ENCODE measurements around the gene MVB12A. TPM values are rescaled to one million over a fixed set of nuclear protein-coding genes. Genes with fewer than 3 reads are reported as not detected.

Gene MVB12A
- total RNA-seq, 5 donors from 2014 or later (not counting 1 experiment from before 2014, with no cell fraction given) = 21.0 to 41.4 (median 35.3) TPM

GRCh38 chr19:17447704-17448130 is 27.9 kb downstream of the MVB12A start:
- Histone ChIP-seq H3K27ac (ENCODE audit: low read length) (no peak overlapping the region), H3K4me1 (ENCODE audit: control insufficient read depth in 1 of 2, extremely low read depth in 1 of 2, insufficient read depth in 2 of 2, low read length in 2 of 2) (peaks cover 0 to 14% of the 10 kb centered on the region in 2 experiments), H3K9me3 (no peaks in the 10 kb centered on the region), H3K36me3 (ENCODE audit: control insufficient read depth in 2 of 2, extremely low read depth in 1 of 2, insufficient read depth in 1 of 2, low read length in 1 of 2) (no peaks in the 10 kb centered on the region), H3K4me3 (ENCODE audit: control insufficient read depth in 1 of 2, extremely low read depth in 1 of 2, low read length in 1 of 2) (no peak overlapping the region), H3K27me3 (replicated peaks in 1 of 2; ENCODE audit: control insufficient read depth in 2 of 2, extremely low read depth in 1 of 2, insufficient read depth in 2 of 2, low read length in 1 of 2) (peaks cover 4 to 34% of the 10 kb centered on the region in 2 experiments)
- H3K9me3 Mint-ChIP-seq = no peaks in the 10 kb centered on the region
- 38% methylated on average over 5 of the region's 5 CpGs for WGBS (ENCODE audit: insufficient coverage)
- no peaks in the 10 kb centered on the region for H3K36me3 Mint-ChIP-seq
- POLR2A ChIA-PET = interaction anchor here in 1 of 2 donors (0.6 kb wide), 1 partner anchor 10 kb away, joined by 7 read pairs; no protein-coding TSS in a partner anchor
- H3K4me3 Mint-ChIP-seq = peak overlapping the region; percentile 25 to 62 (median 42)
- H3K27ac Mint-ChIP-seq = no peak overlapping the region
- CTCF ChIA-PET = no interaction called here
- H3K4me1 Mint-ChIP-seq = peaks cover 10 to 22% (median 13%) of the 10 kb centered on the region in 3 donors
- ATAC-seq (replicated peaks in 1 of 4) (no peak), DNase-seq (no peak)
- peaks cover 4 to 14% of the 10 kb centered on the region in 2 donors for H3K27me3 Mint-ChIP-seq

- peak within 1 kb of the TSS; percentile 15 to 27 for H3K4me3 ChIP-seq (ENCODE audit: control insufficient read depth in 1 of 2, extremely low read depth in 1 of 2, low read length in 1 of 2)
These were observed 28.5 kb downstream of the MVB12A start, which contains the start of gene TMEM221 for GRCh38 chr19:17448131-17448967. Gene TMEM221, minus strand, starts transcription at chr19:17448668. Its CDS starts 206 bp downstream, at chr19:17448462.

GRCh38 chr19:17450264-17451075 is 30.6 kb downstream of the MVB12A start:
- WGBS (ENCODE audit: insufficient coverage) = 38% methylated on average over 5 of the region's 8 CpGs
- Mint-ChIP-seq H3K9me3 (no peaks in the 10 kb centered on the region), H3K4me3 (peak overlapping the region in 1 of 3 donors; percentile 49), H3K27me3 (peaks cover 15 to 28% of the 10 kb centered on the region in 2 donors), H3K36me3 (no peaks in the 10 kb centered on the region), H3K27ac (peak overlapping the region in 1 of 2 donors; percentile 12), H3K4me1 (peaks cover 15 to 29% (median 19%) of the 10 kb centered on the region in 3 donors)
- Histone ChIP-seq H3K36me3 (ENCODE audit: control insufficient read depth in 2 of 2, extremely low read depth in 1 of 2, insufficient read depth in 1 of 2, low read length in 1 of 2) (no peaks in the 10 kb centered on the region), H3K27ac (ENCODE audit: low read length) (no peak overlapping the region), H3K27me3 (replicated peaks in 1 of 2; ENCODE audit: control insufficient read depth in 2 of 2, extremely low read depth in 1 of 2, insufficient read depth in 2 of 2, low read length in 1 of 2) (peaks cover 4 to 56% of the 10 kb centered on the region in 2 experiments), H3K4me3 (ENCODE audit: control insufficient read depth in 1 of 2, extremely low read depth in 1 of 2, low read length in 1 of 2) (no peak overlapping the region), H3K9me3 (no peaks in the 10 kb centered on the region), H3K4me1 (ENCODE audit: control insufficient read depth in 1 of 2, extremely low read depth in 1 of 2, insufficient read depth in 2 of 2, low read length in 2 of 2) (peaks cover 0 to 24% of the 10 kb centered on the region in 2 experiments)
- DNase-seq (no peak), ATAC-seq (replicated peaks in 1 of 4) (peak in 3 of 4 experiments; percentile 41 to 59 (median 49))
- CTCF ChIA-PET = interaction anchor here in 1 of 2 donors (0.7 kb wide), 1 partner anchor 724 kb away, joined by 4 read pairs; no protein-coding TSS in a partner anchor
- POLR2A ChIA-PET = no interaction called here

More at GRCh38 chr19:17448131-17448967, 28.5 kb downstream of the MVB12A start, which contains the start of gene TMEM221:
- WGBS (ENCODE audit: insufficient coverage) = 2% methylated on average over 70 of the region's 81 CpGs
- no peaks in the 10 kb centered on the region for H3K9me3 ChIP-seq
- Mint-ChIP-seq H3K4me1 (peaks cover 10 to 23% (median 15%) of the 10 kb centered on the region in 3 donors), H3K27me3 (peaks cover 5 to 15% of the 10 kb centered on the region in 2 donors), H3K36me3 (no peaks in the 10 kb centered on the region), H3K27ac (no peak within 1 kb of the TSS), H3K4me3 (peak within 1 kb of the TSS; percentile 42 to 62 (median 54)), H3K9me3 (no peaks in the 10 kb centered on the region)
- ATAC-seq (replicated peaks in 1 of 4) = peak; percentile 78 to 90 (median 81)
- CTCF ChIA-PET = no interaction called here
- H3K36me3 ChIP-seq (ENCODE audit: control insufficient read depth in 2 of 2, extremely low read depth in 1 of 2, insufficient read depth in 1 of 2, low read length in 1 of 2) = no peaks in the 10 kb centered on the region
- POLR2A ChIA-PET = interaction anchor here in 1 of 2 donors (0.5 kb wide), 1 partner anchor 158 kb away, joined by 3 read pairs; no protein-coding TSS in a partner anchor
- DNase-seq = peak; percentile 15 to 71 (median 45)
- peaks cover 4 to 38% of the 10 kb centered on the region in 2 experiments for H3K27me3 ChIP-seq (replicated peaks in 1 of 2; ENCODE audit: control insufficient read depth in 2 of 2, extremely low read depth in 1 of 2, insufficient read depth in 2 of 2, low read length in 1 of 2)
- peaks cover 0 to 16% of the 10 kb centered on the region in 2 experiments for H3K4me1 ChIP-seq (ENCODE audit: control insufficient read depth in 1 of 2, extremely low read depth in 1 of 2, insufficient read depth in 2 of 2, low read length in 2 of 2)
- H3K27ac ChIP-seq (ENCODE audit: low read length) = no peak within 1 kb of the TSS

GRCh38 chr19:17451820-17452219 is 32.0 kb downstream of the MVB12A start:
- Mint-ChIP-seq H3K4me1 (peaks cover 15 to 29% (median 19%) of the 10 kb centered on the region in 3 donors), H3K36me3 (no peaks in the 10 kb centered on the region), H3K4me3 (no peak overlapping the region), H3K27me3 (peaks cover 20 to 37% of the 10 kb centered on the region in 2 donors), H3K9me3 (no peaks in the 10 kb centered on the region), H3K27ac (no peak overlapping the region)
- Histone ChIP-seq H3K4me3 (ENCODE audit: control insufficient read depth in 1 of 2, extremely low read depth in 1 of 2, low read length in 1 of 2) (no peak overlapping the region), H3K4me1 (ENCODE audit: control insufficient read depth in 1 of 2, extremely low read depth in 1 of 2, insufficient read depth in 2 of 2, low read length in 2 of 2) (peaks cover 0 to 29% of the 10 kb centered on the region in 2 experiments), H3K27me3 (replicated peaks in 1 of 2; ENCODE audit: control insufficient read depth in 2 of 2, extremely low read depth in 1 of 2, insufficient read depth in 2 of 2, low read length in 1 of 2) (peaks cover 9 to 69% of the 10 kb centered on the region in 2 experiments), H3K27ac (ENCODE audit: low read length) (no peak overlapping the region), H3K36me3 (ENCODE audit: control insufficient read depth in 2 of 2, extremely low read depth in 1 of 2, insufficient read depth in 1 of 2, low read length in 1 of 2) (no peaks in the 10 kb centered on the region), H3K9me3 (no peaks in the 10 kb centered on the region)
- ATAC-seq (replicated peaks in 1 of 4) (no peak), DNase-seq (no peak)
- CTCF ChIA-PET = interaction anchor here in 1 of 2 donors (0.7 kb wide), 1 partner anchor 330 kb away, joined by 3 read pairs; no protein-coding TSS in a partner anchor
- POLR2A ChIA-PET = no interaction called here
- WGBS (ENCODE audit: insufficient coverage) = 90% methylated on average over 2 of the region's 4 CpGs

GRCh38 chr19:17454576-17455071 is 34.8 kb downstream of the MVB12A start:
- no peak overlapping the region for H3K27ac Mint-ChIP-seq
- H3K27me3 Mint-ChIP-seq = peaks cover 30 to 49% of the 10 kb centered on the region in 2 donors
- H3K9me3 Mint-ChIP-seq = no peaks in the 10 kb centered on the region
- ChIA-PET POLR2A (no interaction called here), CTCF (interaction anchor here (0.6 to 0.8 kb wide), 2 partner anchors 10 to 478 kb away, joined by 3 read pairs; partner anchors contain the start of gene CCDC124 (in 1 of the 2))
- Histone ChIP-seq H3K27me3 (replicated peaks in 1 of 2; ENCODE audit: control insufficient read depth in 2 of 2, extremely low read depth in 1 of 2, insufficient read depth in 2 of 2, low read length in 1 of 2) (peaks cover 8 to 69% of the 10 kb centered on the region in 2 experiments), H3K4me1 (ENCODE audit: control insufficient read depth in 1 of 2, extremely low read depth in 1 of 2, insufficient read depth in 2 of 2, low read length in 2 of 2) (peaks cover 0 to 18% of the 10 kb centered on the region in 2 experiments), H3K27ac (ENCODE audit: low read length) (no peak overlapping the region), H3K9me3 (no peaks in the 10 kb centered on the region), H3K36me3 (ENCODE audit: control insufficient read depth in 2 of 2, extremely low read depth in 1 of 2, insufficient read depth in 1 of 2, low read length in 1 of 2) (no peaks in the 10 kb centered on the region), H3K4me3 (ENCODE audit: control insufficient read depth in 1 of 2, extremely low read depth in 1 of 2, low read length in 1 of 2) (no peak overlapping the region)
- DNase-seq (no peak), ATAC-seq (replicated peaks in 1 of 4) (no peak)
- no peak overlapping the region for H3K4me3 Mint-ChIP-seq
- WGBS (ENCODE audit: insufficient coverage) = 53% methylated on average over 10 of the region's 13 CpGs
- peaks cover 13 to 23% (median 19%) of the 10 kb centered on the region in 3 donors for H3K4me1 Mint-ChIP-seq
- H3K36me3 Mint-ChIP-seq = no peaks in the 10 kb centered on the region

Data from T-cell (primary cell).